PFSK-1 (cell line): Measurements from ENCODE around the gene TIA1.

ENCODE experiments used
- FOXP2 ChIP-seq: optimal IDR thresholded peaks from 2 replicates; pipeline ENCODE3; 2011; ENCODE audit warnings: borderline replicate concordance, control low read depth, inconsistent platforms; ENCODE audit not compliant: insufficient read depth; ENCODE audit errors: extremely low read length, extremely low read depth
- POLR2AphosphoS5 ChIP-seq: IDR thresholded peaks from 2 replicates; pipeline ENCODE4 v1.6.1; 2012; ENCODE audit warnings: low read depth, mild to moderate bottlenecking, control low read depth, low read length, moderate library complexity
- REST ChIP-seq, 2 experiments: IDR thresholded peaks; 2 replicates each; pipeline versions ENCODE4 v1.6.1 to v1.8.0; 2011 to 2012; ENCODE audit warnings: low read depth in 2 of 2, low read length in 2 of 2, control low read depth in 1 of 2, inconsistent platforms in 1 of 2, mild to moderate bottlenecking in 1 of 2, moderate library complexity in 1 of 2; ENCODE audit not compliant: insufficient read depth in 1 of 2
- SIN3A ChIP-seq: IDR thresholded peaks from 2 replicates; pipeline ENCODE4 v1.6.1; 2012; ENCODE audit warnings: mild to moderate bottlenecking, low read length, moderate library complexity, borderline replicate concordance; ENCODE audit not compliant: insufficient read depth
- TAF1 ChIP-seq: IDR thresholded peaks from 2 replicates; pipeline ENCODE4 v1.6.1; 2012; ENCODE audit warnings: low read length, control low read depth, borderline replicate concordance; ENCODE audit not compliant: insufficient read depth

The TIA1 gene

GRCh38 chr2:70247364-70248180 lies 856 bp downstream of the TIA1 start:
- TF ChIP-seq FOXP2, result no peak

GRCh38 chr2:70243806-70244584 lies 4.4 kb downstream of the TIA1 start:
- no peak for TF ChIP-seq SIN3A
- no peak for TF ChIP-seq FOXP2
- TF ChIP-seq TAF1, result no peak
- TF ChIP-seq POLR2AphosphoS5, result no peak
- no peak for TF ChIP-seq REST (IDR thresholded peaks at IDR 0.05; ENCODE audit: insufficient read depth in 1 of 2, low read depth in 2 of 2, low read length in 2 of 2)

- TF ChIP-seq POLR2AphosphoS5 (no peak), FOXP2 (no peak), SIN3A (no peak), TAF1 (no peak), REST (IDR thresholded peaks at IDR 0.05; ENCODE audit: insufficient read depth in 1 of 2, low read depth in 2 of 2, low read length in 2 of 2) (no peak)
These were observed 5.9 kb downstream of the TIA1 start for GRCh38 chr2:70242552-70242951.

GRCh38 chr2:70241340-70241739 lies 7.1 kb downstream of the TIA1 start:
- TF ChIP-seq REST (IDR thresholded peaks at IDR 0.05; ENCODE audit: insufficient read depth in 1 of 2, low read depth in 2 of 2, low read length in 2 of 2), result no peak
- TF ChIP-seq FOXP2, result no peak
- TF ChIP-seq SIN3A, result no peak
- no peak for TF ChIP-seq TAF1
- no peak for TF ChIP-seq POLR2AphosphoS5

- no peak for TF ChIP-seq FOXP2
- no peak for TF ChIP-seq POLR2AphosphoS5
- no peak for TF ChIP-seq SIN3A
- no peak for TF ChIP-seq TAF1
- no peak for TF ChIP-seq REST (IDR thresholded peaks at IDR 0.05; ENCODE audit: insufficient read depth in 1 of 2, low read depth in 2 of 2, low read length in 2 of 2)
These were observed 7.8 kb downstream of the TIA1 start for GRCh38 chr2:70240599-70240998.
